Psoas muscle (tissue), 8 donors: ENCODE results near the gene VIPR2. TPM values are rescaled to one million over a fixed set of nuclear protein-coding genes. Genes with fewer than 3 reads are reported as not detected.

Experiments used
- ATAC-seq, 4 donors: fragments of 200-7000 bp; cut with Tn5 transposase; one replicate each; pipeline ENCODE4 v1.9.1; 2020; ENCODE audit warnings: moderate library complexity in 3 of 4, mild to moderate bottlenecking in 2 of 4
- DNase-seq, 2 donors: peaks; one replicate each; pipeline ENCODE4 v3.0.0-alpha.2; 2020
- H3K27ac ChIP-seq: fragments of 200-600 bp; one replicate; pipeline ENCODE4 v1.8.0; 2022
- H3K27me3 ChIP-seq, 3 donors: fragments of 200-600 bp in 1 of 3; one replicate each; pipeline versions ENCODE4 v1.6.1 to v1.8.0; 2013 to 2022; ENCODE audit warnings: low read length in 2 of 3, mild to moderate bottlenecking in 2 of 3, moderate library complexity in 1 of 3; ENCODE audit not compliant: insufficient read depth in 3 of 3
- H3K36me3 ChIP-seq, 2 donors: fragments of 200-600 bp in 1 of 2; one replicate each; pipeline versions ENCODE4 v1.6.1 to v1.8.0; 2013 to 2022; ENCODE audit warnings: low read depth in 1 of 2, mild to moderate bottlenecking in 1 of 2, moderate library complexity in 1 of 2; ENCODE audit not compliant: insufficient read depth in 1 of 2
- H3K4me1 ChIP-seq: fragments of 200-600 bp; one replicate; pipeline ENCODE4 v1.8.0; 2022
- H3K4me3 ChIP-seq: fragments of 200-600 bp; one replicate; pipeline ENCODE4 v1.8.0; 2022; ENCODE audit warnings: mild to moderate bottlenecking
- H3K9me3 ChIP-seq: fragments of 200-600 bp; one replicate; pipeline ENCODE4 v1.8.0; 2022
- CTCF ChIP-seq: fragments of 200-600 bp; IDR thresholded peaks from one replicate; pipeline ENCODE4 v1.8.0; 2022; ENCODE audit warnings: antibody characterized with exemption
- whole genome bisulfite sequencing, 3 donors: extraction: QIAGEN DNeasy Blood & Tissue Kit; methylation state at CpG; one replicate each; pipeline versions ENCODE4 v1.1.6 to v1.1.7; 2013; 5-methylcytosine and 5-hydroxymethylcytosine counted together
- intact Hi-C, 2 donors: fragments of 100-400 bp; cut with DNase I; formaldehyde crosslinking; loops; one replicate each; pipeline versions ENCODE4 v1.11.0 to v1.14.2; 2022
- polyA plus RNA-seq, 3 donors: library from polyadenylated mRNA; stranded (reverse); fragments of 200-250 nt; gene quantifications; one replicate each; pipeline ENCODE4 v1.2.3, GENCODE V29; 2013
- total RNA-seq, 4 donors: library from RNA; stranded (reverse); fragmentation: NEBNext Ultra II Directional in 2 of 4; extraction: Animal tissue kit (Norgen Biotek cat#: 25700) in 2 of 4; gene quantifications; one replicate each; pipeline versions ENCODE4 v1.2.1 to v1.2.4, GENCODE V29; 2021 to 2023
- donor health status: healthy with polysubstance abuse.
- donor health status: DM: no; HTN: no; CAD: no; lungs with moderate emphysema.
- donor health status: Bipolar disorder and iron deficiency.
- donor health status: healthy.
- donor health status: DM: yes; HTN: yes; CAD: no.
- donor health status: DM: no; HTN: no; CAD: no.
- donor health status: DM: no; HTN: no; CAD: no.
- donor health status: DM: yes; HTN: yes; CAD: no.

Gene VIPR2
- total and polyA plus RNA-seq, 7 donors: 0.60 to 3.6 (median 2.4) TPM

GRCh38 chr7:159147687-159148086 is 3.0 kb upstream of the VIPR2 start:
- H3K36me3 ChIP-seq: no peaks in the 10 kb centered on the region
- no peak overlapping the region for H3K4me3 ChIP-seq
- intact Hi-C loops: loop anchor here in 1 of 2 donors (10.0 kb wide), 1 partner anchor 113 kb away; no protein-coding TSS in a partner anchor
- H3K27ac ChIP-seq: no peak overlapping the region
- H3K4me1 ChIP-seq: no peaks in the 10 kb centered on the region
- TF ChIP-seq CTCF: no peak
- WGBS, 3 donors: 76 to 82% (median 79%) methylated on average over 4 of the region's 4 CpGs
- no peaks in the 10 kb centered on the region for H3K9me3 ChIP-seq
- no peak for ATAC-seq
- H3K27me3 ChIP-seq: peaks cover 0 to 29% (median 5%) of the 10 kb centered on the region in 3 donors
- DNase-seq: no peak

GRCh38 chr7:159147246-159147645 is 2.6 kb upstream of the VIPR2 start:
- intact Hi-C loops: loop anchor here in 1 of 2 donors (10.0 kb wide), 1 partner anchor 112 kb away; no protein-coding TSS in a partner anchor
- Histone ChIP-seq H3K36me3 (no peaks in the 10 kb centered on the region), H3K27me3 (peaks cover 0 to 29% (median 5%) of the 10 kb centered on the region in 3 donors), H3K9me3 (no peaks in the 10 kb centered on the region), H3K4me3 (no peak overlapping the region), H3K4me1 (no peaks in the 10 kb centered on the region), H3K27ac (no peak overlapping the region)
- ATAC-seq (no peak), DNase-seq (peak in 1 of 2 donors; percentile 11)
- WGBS, 3 donors: 79 to 86% (median 85%) methylated on average over 13 of the region's 13 CpGs
- TF ChIP-seq CTCF: no peak

GRCh38 chr7:159146084-159146858 is 1.6 kb upstream of the VIPR2 start:
- H3K27ac ChIP-seq: no peak overlapping the region
- H3K27me3 ChIP-seq: peaks cover 0 to 29% (median 5%) of the 10 kb centered on the region in 3 donors
- no peak overlapping the region for H3K4me3 ChIP-seq
- peaks cover 4% of the 10 kb centered on the region for H3K4me1 ChIP-seq
- DNase-seq: no peak
- WGBS, 3 donors: 97 to 98% (median 98%) methylated on average over 8 of the region's 8 CpGs
- no peaks in the 10 kb centered on the region for H3K9me3 ChIP-seq
- intact Hi-C loops: loop anchor here in 1 of 2 donors (10.0 kb wide), 1 partner anchor 111 kb away; no protein-coding TSS in a partner anchor
- no peaks in the 10 kb centered on the region for H3K36me3 ChIP-seq
- no peak for ATAC-seq
- TF ChIP-seq CTCF: no peak

- no peak for TF ChIP-seq CTCF
- Histone ChIP-seq H3K27ac (no peak overlapping the region), H3K4me1 (peaks cover 5% of the 10 kb centered on the region), H3K36me3 (no peaks in the 10 kb centered on the region), H3K9me3 (no peaks in the 10 kb centered on the region), H3K4me3 (peak overlapping the region; percentile 76), H3K27me3 (peaks cover 0 to 29% (median 5%) of the 10 kb centered on the region in 3 donors)
- DNase-seq: peak in 1 of 2 donors; percentile 21
- ATAC-seq: peak in 2 of 4 donors; percentile 31 to 47
- WGBS, 3 donors: 9 to 13% (median 12%) methylated on average over 27 to 30 of the region's 30 CpGs
- intact Hi-C loops: loop anchor here in 1 of 2 donors (10.0 kb wide), 1 partner anchor 111 kb away; no protein-coding TSS in a partner anchor
Measured at GRCh38 chr7:159145490-159145855, 806 bp upstream of the VIPR2 start.
